HFF-Myc (cell line): ENCODE results near the gene ADAMTSL5.

ENCODE experiments used
- DNase-seq: peaks from one replicate; pipeline ENCODE4 v3.0.0-alpha.2; 2011; ENCODE audit warnings: low read depth; ENCODE audit errors: extremely low read depth
- H3K4me3 ChIP-seq: replicated peaks from 2 replicates; pipeline ENCODE4 v1.5.1; 2011; ENCODE audit warnings: low read depth, mild to moderate bottlenecking, control low read depth, low read length
- TF ChIP-seq, protein P1 (sequence below): IDR thresholded peaks from 2 replicates; pipeline ENCODE4 v1.5.1; 2012; ENCODE audit warnings: mild to moderate bottlenecking, low read depth, low read length, control low read depth; ENCODE audit errors: missing control alignments

Gene ADAMTSL5

DNA sequence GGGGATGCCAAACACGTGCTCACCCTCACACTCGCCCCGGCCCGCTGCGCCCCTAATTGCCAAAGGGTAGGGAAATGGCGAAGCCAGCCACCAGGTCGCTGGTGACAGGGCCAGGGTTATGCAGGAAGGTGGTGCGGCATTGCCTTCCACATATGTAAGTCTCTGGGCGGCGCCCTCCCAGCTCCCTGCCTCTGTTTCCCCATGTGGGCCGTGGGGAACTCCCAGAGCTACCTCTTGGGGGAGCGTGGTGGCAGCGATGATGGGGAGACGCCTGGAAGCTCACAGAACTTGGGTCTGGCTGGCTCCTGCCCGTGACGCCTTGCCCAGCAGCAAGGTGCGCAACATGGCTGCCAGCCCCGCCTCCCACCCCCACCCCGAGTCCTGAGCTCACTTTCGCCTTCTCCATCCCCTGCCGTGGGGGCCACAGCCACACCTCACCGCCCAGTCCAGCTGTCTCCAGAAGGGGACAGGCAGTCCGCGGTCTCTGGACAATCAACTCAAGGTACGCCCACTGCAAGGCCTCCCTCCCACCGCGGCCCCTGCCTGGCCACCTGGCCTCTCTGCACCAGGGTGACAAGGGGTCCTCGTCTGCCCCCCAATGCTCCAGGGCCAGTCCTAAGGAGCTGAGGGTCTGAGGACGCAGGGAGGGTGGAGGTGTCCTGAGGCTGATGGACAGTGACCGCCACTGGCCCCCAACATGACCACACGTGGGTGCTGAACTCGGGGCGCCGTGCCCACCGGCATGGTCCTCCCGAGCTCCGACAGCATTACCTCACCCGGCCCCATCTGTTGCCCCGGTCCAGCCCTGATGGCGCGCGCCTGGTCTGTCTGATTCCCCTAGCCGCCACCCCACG lies 40.4 kb downstream of the ADAMTSL5 start:
- H3K4me3 ChIP-seq: no peak overlapping the region
- no peak for DNase-seq
- TF ChIP-seq, protein P1, sequence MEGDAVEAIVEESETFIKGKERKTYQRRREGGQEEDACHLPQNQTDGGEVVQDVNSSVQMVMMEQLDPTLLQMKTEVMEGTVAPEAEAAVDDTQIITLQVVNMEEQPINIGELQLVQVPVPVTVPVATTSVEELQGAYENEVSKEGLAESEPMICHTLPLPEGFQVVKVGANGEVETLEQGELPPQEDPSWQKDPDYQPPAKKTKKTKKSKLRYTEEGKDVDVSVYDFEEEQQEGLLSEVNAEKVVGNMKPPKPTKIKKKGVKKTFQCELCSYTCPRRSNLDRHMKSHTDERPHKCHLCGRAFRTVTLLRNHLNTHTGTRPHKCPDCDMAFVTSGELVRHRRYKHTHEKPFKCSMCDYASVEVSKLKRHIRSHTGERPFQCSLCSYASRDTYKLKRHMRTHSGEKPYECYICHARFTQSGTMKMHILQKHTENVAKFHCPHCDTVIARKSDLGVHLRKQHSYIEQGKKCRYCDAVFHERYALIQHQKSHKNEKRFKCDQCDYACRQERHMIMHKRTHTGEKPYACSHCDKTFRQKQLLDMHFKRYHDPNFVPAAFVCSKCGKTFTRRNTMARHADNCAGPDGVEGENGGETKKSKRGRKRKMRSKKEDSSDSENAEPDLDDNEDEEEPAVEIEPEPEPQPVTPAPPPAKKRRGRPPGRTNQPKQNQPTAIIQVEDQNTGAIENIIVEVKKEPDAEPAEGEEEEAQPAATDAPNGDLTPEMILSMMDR: no peak

GRCh38 chr19:1471515-1472160 lies 41.2 kb downstream of the ADAMTSL5 start:
- TF ChIP-seq, protein P1: peak; percentile 21
- H3K4me3 ChIP-seq: no peak overlapping the region
- DNase-seq: no peak

DNA sequence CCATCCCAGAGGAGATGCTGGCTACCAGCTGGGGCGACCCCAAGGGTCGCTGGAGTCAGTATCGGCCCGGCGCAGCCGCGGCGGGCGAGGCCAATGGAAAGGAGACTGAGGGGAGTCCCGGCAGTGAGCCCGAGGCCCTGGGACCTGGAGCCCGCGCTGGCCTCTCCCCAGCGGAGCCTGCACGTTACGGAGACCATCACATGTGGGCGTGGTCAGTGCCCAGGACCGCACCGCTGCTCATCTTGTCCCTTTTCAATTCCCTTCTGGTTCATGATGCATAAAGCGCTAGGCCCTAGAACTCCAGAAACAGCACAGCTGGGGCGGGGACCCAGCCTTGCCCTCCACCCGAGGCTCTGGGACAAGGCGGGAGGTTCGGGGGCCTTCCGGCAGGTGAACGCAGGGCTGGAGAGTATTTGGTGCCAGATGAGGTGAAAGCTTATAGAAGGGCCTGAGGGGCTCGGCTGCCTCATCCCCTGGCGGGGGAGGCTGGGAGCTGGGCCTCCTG lies 41.8 kb downstream of the ADAMTSL5 start:
- TF ChIP-seq, protein P1: no peak
- DNase-seq: no peak
- no peak overlapping the region for H3K4me3 ChIP-seq

DNA sequence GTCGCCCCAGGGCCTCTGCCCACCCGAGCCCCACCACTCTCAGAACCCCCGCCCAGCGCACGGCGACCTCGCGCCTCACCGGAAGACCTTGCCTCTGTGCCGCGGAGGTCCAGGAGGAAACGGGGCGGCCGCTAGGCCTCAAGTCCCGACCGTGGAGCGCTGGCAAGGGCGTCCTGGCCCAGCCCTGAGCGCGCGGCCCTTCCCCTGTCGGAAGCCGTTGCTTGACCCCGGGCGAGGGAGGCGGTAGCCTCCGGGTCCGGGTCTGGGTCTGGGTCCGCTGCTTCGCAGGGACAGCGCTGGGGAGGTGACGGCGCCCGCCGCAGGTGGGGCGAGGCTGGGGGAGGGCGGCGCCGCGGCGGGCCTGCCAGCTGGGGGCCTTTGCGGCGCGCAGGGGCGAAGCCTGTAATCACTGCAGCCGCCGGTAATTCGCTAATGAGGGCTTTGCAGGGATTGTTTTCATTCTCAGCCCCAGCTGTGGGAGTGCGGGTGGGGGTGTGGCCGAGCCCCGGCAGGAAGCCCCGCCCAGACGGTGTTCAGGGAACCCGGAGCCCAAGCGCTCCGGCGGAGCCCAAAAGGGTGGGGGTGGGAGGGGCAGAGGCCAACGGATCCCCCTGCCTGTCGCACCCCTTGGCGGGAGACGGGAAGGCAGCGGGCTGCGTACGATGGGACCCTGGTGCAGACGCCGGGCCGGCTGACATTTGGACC lies 42.4 kb downstream of the ADAMTSL5 start:
- DNase-seq: no peak
- TF ChIP-seq, protein P1: no peak
- H3K4me3 ChIP-seq: no peak overlapping the region

DNA sequence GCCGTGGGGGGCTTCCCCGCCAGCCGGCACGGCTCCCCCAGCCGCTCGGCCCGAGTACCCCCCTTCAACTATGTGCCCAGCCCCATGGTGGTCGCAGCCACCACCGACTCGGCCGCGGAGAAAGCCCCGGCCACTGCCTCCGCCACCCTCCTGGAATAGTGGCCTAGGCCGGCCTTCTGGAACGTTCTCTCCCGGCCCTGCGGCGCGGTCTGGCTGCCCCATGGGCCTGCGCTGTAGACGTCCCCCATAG lies 42.8 kb downstream of the ADAMTSL5 start:
- no peak for DNase-seq
- no peak overlapping the region for H3K4me3 ChIP-seq
- TF ChIP-seq, protein P1: no peak

DNA sequence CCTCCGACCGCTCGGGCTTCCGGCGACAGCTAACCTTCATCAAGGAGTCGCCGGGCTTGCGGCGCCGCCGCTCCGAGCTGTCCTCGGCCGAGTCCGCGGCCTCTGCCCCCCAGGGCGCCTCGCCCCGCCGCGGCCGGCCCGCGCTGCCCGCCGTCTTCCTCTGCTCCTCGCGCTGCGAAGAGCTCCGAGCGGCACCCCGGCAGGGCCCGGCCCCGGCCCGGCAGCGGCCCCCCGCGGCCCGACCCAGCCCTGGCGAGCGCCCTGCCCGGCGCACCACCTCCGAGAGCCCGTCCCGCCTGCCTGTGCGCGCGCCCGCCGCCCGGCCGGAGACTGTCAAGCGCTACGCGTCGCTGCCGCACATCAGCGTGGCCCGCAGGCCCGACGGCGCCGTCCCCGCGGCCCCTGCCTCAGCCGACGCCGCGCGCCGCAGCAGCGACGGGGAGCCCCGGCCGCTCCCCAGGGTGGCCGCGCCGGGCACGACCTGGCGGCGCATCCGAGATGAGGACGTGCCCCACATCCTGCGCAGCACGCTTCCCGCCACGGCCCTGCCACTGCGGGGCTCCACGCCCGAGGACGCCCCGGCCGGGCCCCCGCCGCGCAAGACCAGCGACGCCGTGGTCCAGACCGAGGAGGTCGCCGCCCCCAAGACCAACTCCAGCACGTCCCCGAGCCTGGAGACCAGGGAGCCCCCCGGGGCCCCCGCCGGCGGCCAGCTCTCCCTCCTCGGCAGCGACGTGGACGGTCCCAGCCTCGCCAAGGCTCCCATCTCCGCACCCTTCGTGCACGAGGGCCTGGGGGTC lies 43.4 kb downstream of the ADAMTSL5 start:
- no peak overlapping the region for H3K4me3 ChIP-seq
- TF ChIP-seq, protein P1: no peak
- no peak for DNase-seq
